GM18519 (cell line): ENCODE results near the gene PEMT.
"Not testable (repeated sequence)": the region's sequence is repeated elsewhere in the genome, so short reads cannot be mapped to it uniquely, and the experiment has no call there.

Source experiments
- ATAC-seq: cut with Tn5 transposase; IDR thresholded peaks from one replicate; pipeline ENCODE4 v1.9.1; 2021; ENCODE audit warnings: mild to moderate bottlenecking, moderate library complexity; ENCODE audit not compliant: unreplicated experiment, low FRiP score

PEMT gene

GRCh38 chr17:17591355-17592298 is at the start of gene PEMT:
PEMT (minus strand) TSS chr17:17591708; CDS start chr17:17591626, 82 bp downstream.
- peak; percentile 85 for ATAC-seq

DNA sequence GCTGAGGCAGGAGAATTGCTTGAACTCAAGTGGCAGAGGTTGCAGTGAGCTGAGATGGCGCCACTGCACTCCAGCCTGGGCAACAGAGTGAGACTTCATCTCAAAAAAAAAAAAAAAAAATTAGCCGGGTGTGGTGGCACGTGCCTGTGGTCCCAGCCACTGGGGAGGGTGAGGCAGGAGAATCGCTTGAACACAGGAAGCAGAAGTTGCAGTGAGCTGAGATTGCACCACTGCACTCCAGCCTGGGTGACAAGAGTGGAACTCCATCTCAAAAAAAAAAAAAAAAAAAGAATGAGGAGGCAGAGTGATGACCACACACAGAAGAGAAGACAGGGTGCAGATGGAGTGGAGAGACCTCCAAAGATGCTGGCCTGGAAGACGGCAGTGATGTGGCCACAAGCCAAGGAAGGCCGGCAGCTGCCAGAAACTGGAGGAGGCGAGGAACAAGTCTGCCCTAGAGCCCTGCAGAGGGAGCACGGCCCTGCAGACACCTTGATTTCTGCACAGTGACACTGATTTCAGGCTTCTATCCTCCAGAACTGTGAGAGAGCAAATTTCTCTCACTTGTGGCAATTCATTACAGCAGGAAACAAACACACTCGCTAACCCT is 48.3 kb upstream of the PEMT start:
- ATAC-seq = not testable (repeated sequence)

DNA sequence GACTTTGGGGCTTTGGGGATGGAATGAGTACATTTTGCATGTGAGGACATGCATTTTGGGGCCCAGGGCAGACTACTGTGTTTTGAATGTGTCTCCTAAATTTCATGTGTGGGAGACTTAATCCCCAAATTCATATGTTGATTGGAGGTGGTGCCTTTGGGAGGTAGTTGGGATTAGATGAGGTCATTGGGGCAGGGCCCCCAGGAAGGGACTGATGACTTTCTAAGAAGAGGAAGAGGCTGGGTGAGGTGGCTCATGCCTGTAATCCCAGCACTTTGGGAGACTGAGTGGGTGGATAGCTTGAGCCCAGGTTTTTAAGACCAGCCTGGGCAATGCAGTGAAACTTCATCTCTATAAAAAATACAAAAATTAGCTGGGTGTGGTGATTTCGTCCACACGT is 47.0 kb upstream of the PEMT start:
- ATAC-seq = no peak

- no peak for ATAC-seq
Measured at GRCh38 chr17:17636272-17636885, 44.9 kb upstream of the PEMT start.

DNA sequence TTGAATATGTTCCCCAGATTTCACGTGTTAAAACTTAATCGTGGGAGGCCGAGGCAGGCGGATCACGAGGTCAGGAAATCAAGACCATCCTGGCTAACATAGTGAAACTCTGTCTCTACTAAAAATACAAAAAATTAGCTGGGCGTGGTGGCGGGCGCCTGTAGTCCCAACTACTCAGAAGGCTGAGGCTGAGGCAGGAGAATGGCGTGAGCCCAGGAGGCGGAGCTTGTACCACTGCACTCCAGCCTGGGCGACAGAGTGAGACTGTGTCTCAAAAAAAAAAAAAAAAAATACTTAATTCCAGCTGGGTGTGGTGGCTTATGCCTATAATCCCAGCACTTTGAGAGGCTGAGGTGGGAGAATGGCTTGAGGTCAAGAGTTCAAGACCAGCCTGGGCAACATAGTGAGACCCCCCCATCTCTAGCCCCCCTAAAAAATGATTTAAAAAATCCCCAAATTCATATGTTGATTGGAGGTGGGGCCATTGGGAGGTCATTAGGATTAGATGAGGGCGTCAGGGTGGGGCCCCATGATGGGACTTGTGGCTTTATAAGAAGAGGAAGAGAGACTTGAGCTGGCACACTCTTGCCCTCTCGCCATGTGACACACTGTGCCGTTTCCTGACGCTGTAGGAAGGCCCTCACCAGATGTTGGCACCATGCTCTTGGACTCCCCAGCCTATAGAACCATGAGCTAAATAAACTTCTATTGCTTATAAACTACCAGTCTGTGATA is 44.2 kb upstream of the PEMT start:
- ATAC-seq = not testable (repeated sequence)

DNA sequence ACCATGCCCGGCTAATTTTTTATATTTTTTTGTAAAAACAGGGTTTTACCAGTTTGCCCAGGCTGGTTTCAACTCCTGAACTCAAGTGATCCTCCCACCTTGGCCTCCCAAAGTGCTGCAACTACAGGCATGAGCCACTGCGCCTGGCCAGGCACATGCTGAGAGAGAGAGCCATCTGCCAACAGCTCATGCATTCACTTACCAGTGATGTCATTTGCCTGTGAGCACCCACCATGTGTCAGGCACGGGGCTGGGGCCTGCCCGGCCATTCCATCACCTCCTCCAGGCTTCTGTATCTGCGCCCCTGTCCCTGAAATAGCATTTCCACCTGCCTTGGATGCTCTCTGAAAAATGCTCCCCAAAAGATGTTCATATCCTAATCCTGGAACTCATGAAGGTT is 43.6 kb upstream of the PEMT start:
- ATAC-seq = no peak

- ATAC-seq = no peak
Measured at GRCh38 chr17:17633310-17633709, 41.8 kb upstream of the PEMT start.

- ATAC-seq = not testable (repeated sequence)
Measured at GRCh38 chr17:17632690-17633089, 41.2 kb upstream of the PEMT start.

DNA sequence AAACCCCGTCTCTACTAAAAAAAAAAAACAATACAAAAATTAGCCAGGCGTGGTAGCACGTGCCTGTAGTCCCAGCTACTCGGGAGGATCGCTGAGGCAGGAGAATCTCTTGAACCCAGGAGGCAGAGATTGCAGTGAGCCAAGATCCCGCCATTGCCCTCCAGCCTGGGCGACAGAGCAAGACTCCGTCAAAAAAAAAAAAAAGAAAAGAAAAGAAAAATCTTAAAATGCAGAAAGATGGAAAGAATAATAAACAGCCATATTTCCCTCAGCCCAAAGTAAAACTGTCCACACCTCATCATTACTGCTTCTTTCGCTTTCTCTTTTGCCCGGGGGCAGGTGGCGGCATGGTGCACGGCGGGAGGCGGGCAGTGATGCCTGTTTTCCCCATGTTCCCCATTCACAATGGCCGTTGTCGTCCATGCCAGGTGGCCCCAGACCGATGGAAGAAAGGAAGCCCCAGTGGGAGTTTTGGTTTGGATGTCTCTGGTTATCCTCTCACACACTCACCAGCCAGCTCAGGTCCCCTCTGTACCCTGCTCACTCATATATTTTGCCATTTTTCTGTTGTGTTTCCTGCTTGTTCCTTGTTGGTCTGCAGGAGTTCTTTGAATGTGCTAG is 37.0 kb upstream of the PEMT start:
- ATAC-seq = no peak

DNA sequence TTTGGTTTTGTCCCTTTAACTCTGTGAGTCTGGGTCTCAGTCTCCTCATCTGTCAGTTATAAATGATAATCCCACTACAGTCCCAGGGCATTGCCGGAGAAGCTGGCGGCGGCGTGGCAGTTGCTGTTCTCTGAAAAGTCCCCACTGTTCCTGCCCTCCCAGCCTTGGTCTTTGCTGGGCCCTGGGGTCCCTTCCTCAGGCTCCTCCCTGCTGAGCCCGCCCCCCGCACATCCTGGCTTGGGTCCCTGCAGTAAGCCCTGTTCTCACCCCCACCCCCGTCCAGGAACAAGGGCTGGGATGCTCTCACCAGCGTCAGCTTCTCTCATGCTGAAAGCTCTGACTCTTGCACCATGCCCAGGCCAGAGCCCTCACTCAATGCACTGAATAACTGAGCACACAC is 35.3 kb upstream of the PEMT start:
- no peak for ATAC-seq

DNA sequence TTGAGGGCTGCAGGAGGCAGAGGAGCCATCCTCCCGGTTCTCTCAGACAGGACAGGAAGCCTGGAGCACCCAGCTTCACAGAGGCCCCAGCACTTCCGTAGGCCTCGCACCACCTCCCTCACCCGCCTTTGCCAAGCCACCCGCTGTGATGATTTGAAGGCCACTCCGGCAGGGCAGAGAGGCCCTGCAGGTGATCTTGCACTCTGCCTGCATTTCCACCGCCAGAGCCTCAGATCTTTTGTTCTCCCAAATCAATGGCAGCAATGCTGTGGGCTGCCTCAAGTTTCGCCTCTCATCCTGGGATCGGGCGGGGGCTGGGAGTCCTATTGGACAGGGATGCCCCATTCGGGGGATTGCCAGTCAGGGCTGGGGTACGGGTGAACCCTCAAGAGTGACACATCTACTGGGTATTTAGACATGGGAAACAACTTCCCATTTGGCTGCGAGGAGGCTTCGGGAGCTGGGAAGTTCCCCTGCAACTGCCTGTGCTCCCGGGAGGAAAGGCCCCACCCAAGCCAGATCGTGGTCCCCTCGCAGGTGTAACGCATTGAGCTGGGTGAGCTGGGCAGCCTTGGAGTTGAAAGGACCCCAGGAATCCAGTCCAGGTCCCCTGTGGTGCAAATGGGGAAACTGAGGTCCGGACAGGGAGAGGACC is 34.8 kb upstream of the PEMT start:
- ATAC-seq = no peak

DNA sequence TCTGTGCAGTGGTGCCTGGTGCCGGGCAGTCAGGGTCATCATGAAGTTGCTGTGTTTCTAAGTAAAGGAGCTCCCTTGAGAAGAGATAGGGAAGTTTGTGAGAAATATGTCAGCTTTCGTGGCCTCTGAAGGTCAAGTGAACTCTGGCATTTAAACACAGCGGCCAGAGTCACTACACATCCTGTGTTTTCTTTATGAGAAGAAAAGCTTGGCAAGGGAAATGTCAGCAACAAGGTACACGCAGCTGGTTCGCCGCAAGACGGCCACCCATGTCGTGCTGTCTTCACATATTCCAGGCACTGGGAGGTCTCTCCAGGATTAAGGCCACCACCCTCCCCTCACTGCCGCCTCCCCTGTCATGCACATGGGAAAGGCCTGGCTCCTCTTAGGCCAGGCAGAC is 33.2 kb upstream of the PEMT start:
- ATAC-seq = no peak

- no peak for ATAC-seq
Measured at GRCh38 chr17:17623904-17624303, 32.4 kb upstream of the PEMT start.

DNA sequence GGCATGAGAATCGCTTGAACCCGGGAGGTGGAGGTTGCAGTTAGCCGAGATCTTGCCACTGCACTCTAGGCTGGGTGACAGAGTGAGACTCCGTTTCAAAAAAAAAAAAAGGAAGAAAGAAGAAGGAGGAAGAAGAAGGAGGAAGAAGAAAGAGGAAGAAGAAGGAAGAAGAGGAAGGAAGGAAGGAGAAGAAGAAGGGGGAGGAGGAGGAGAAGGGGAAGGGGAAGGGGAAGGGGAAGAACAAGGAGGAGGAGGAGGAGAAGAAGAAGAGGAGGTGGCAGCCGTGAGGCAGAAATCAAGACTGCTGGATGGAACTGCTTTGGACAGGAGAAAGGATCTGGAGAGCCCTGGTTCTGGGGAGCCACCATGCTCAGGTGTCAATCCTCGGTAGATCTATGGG is 29.7 kb upstream of the PEMT start:
- no peak for ATAC-seq

DNA sequence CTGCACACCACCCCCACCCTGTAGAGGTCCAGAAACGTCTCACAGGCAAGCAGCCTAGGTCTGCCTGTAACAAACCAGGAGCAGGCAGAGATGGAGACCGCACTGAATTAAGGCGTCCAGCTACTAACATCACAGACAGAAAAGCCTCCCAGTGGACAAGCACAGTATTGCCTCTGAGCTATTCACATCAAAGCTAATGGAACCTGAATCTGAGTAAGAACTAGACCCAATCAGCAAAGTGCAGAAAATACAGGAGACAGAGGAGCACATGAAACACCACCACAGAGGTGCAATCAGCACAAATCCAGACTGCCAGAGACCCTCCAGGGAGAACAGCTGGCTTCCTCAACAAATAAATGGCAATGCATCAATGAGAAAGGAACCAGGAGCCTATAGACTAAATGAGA is 22.2 kb upstream of the PEMT start:
- ATAC-seq = no peak

- no peak for ATAC-seq
Measured at GRCh38 chr17:17612085-17613022, 20.8 kb upstream of the PEMT start.

- no peak for ATAC-seq
Measured at GRCh38 chr17:17609121-17609520, 17.6 kb upstream of the PEMT start.

DNA sequence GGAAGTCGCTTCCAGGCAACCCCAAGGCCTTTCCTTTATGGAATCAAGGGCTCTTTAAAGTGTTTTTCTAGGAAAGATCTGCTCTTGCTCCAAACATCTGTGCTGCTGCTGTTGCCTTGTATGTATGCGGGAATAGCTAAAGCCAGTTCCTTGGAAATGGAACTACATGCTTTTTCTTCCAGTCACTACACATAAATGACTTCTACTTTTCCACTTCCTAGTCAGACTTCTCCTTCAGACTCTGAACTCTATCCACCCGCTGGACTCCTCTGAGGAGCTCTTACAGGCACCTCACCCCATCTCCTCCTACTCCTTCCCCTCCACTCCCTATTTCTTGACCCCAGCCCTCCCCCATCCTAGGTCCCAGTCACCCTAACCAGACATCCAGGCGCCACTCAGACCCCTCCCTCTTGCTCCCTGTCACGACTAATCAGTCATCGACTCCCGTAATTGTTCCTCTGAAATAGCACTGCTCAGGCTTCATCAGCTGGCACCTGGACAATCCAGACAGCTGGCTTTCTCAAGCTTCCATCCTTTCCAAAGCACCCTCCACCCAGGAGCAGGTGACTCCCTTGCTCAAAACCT is 15.0 kb upstream of the PEMT start:
- no peak for ATAC-seq
